H1 (cell line): ENCODE results near the gene FLT1. TPM values are rescaled to one million over a fixed set of nuclear protein-coding genes. Genes with fewer than 3 reads are reported as not detected.

Source experiments
- CTCF ChIA-PET: fragments of 300-600 bp; sonication (Branson Sonifier 250); formaldehyde crosslinking; loops from one replicate; lab custom pipeline; 2021; ENCODE audit not compliant: partially characterized antibody; lab: Charles Lee
- POLR2A ChIA-PET: fragments of 300-600 bp; sonication (Branson Sonifier 250); formaldehyde crosslinking; loops from one replicate; lab custom pipeline; 2021; ENCODE audit warnings: inconsistent platforms; ENCODE audit not compliant: partially characterized antibody; lab: Charles Lee
- DNase-seq, 2 experiments: peaks; one replicate each; pipeline versions ENCODE4 v3.0.0 to v3.0.0-alpha.2; 2010 to 2022; ENCODE audit warnings: low spot score in 2 of 2, low read depth in 1 of 2, mixed read lengths in 1 of 2
- FAIRE-seq: peaks from 2 replicates; lab custom pipeline; 2011; peaks lifted over from hg19 to GRCh38; lab: Jason Lieb, UNC
- H2AFZ ChIP-seq: 2 replicates; pipeline ENCODE4 v1.8.1; 2012; ENCODE audit warnings: low read length, inconsistent platforms
- H2AK5ac ChIP-seq: 2 replicates; pipeline ENCODE4 v1.6.1; 2013; ENCODE audit warnings: low read depth, low read length
- H2BK120ac ChIP-seq: replicated peaks from 2 replicates; pipeline ENCODE3; 2013; ENCODE audit warnings: low read depth, low read length, inconsistent platforms
- H2BK12ac ChIP-seq: 2 replicates; pipeline ENCODE4 v1.6.1; 2013; ENCODE audit warnings: low read depth, low read length
- H2BK15ac ChIP-seq: 2 replicates; pipeline ENCODE4 v1.6.1; 2013; ENCODE audit warnings: low read length
- H2BK20ac ChIP-seq: 2 replicates; pipeline ENCODE4 v1.6.1; 2013; ENCODE audit warnings: low read length
- H2BK5ac ChIP-seq: 2 replicates; pipeline ENCODE4 v1.6.1; 2013; ENCODE audit warnings: low read depth, low read length
- H3K14ac ChIP-seq: 2 replicates; pipeline ENCODE4 v1.6.1; 2013; ENCODE audit warnings: inconsistent platforms; ENCODE audit not compliant: insufficient read length
- H3K18ac ChIP-seq: 2 replicates; pipeline ENCODE4 v1.6.1; 2013; ENCODE audit warnings: low read length; ENCODE audit errors: extremely low read depth
- H3K23ac ChIP-seq: 2 replicates; pipeline ENCODE4 v1.6.1; 2013; ENCODE audit warnings: inconsistent platforms; ENCODE audit not compliant: insufficient read length
- H3K23me2 ChIP-seq: 2 replicates; pipeline ENCODE4 v1.6.1; 2013; ENCODE audit warnings: low read depth, low read length
- H3K27ac ChIP-seq: 2 replicates; pipeline ENCODE4 v1.6.1; 2011; ENCODE audit warnings: low read depth, low read length, inconsistent platforms
- H3K27me3 ChIP-seq, 4 experiments: replicated peaks in 1 of 4; 1 replicate in 1 of 4; 2 replicates in 3 of 4; pipeline versions ENCODE4 v1.6.1 to v1.8.1; 2011 to 2013; ENCODE audit warnings: low read length in 3 of 4, mild to moderate bottlenecking in 3 of 4, inconsistent platforms in 2 of 4, mixed read lengths in 2 of 4, moderate library complexity in 1 of 4; ENCODE audit not compliant: control insufficient read depth in 3 of 4, insufficient read depth in 3 of 4; ENCODE audit errors: extremely low read depth in 1 of 4
- H3K36me3 ChIP-seq, 4 experiments: 2 replicates each; pipeline versions ENCODE4 v1.6.1 to v1.8.1; 2011 to 2013; ENCODE audit warnings: mild to moderate bottlenecking in 4 of 4, low read length in 3 of 4, moderate library complexity in 2 of 4, control low read depth in 1 of 4, inconsistent platforms in 1 of 4; ENCODE audit not compliant: insufficient read depth in 4 of 4, control insufficient read depth in 2 of 4
- H3K4ac ChIP-seq: replicated peaks from 2 replicates; pipeline ENCODE3; 2013; ENCODE audit warnings: low read length, low read depth, mixed read lengths, inconsistent platforms; ENCODE audit not compliant: insufficient read length
- H3K4me1 ChIP-seq, 4 experiments: replicated peaks in 1 of 4; 1 replicate in 1 of 4; 2 replicates in 3 of 4; pipeline versions ENCODE4 v1.6.1 to v1.8.1; 2011 to 2013; ENCODE audit warnings: low read length in 3 of 4, inconsistent platforms in 2 of 4, mixed read lengths in 1 of 4; ENCODE audit not compliant: insufficient read depth in 4 of 4, control insufficient read depth in 3 of 4
- H3K4me2 ChIP-seq, 2 experiments: 2 replicates each; pipeline versions ENCODE4 v1.6.1 to v1.8.1; 2011 to 2013; ENCODE audit warnings: low read depth in 2 of 2, low read length in 2 of 2, control low read depth in 1 of 2, inconsistent platforms in 1 of 2, mild to moderate bottlenecking in 1 of 2; ENCODE audit not compliant: insufficient read depth in 1 of 2
- H3K4me3 ChIP-seq, 4 experiments: fragments of 200-600, 300-600 bp in 1 of 4; sonication (generic), shearing (Covaris generic), sonication (Bioruptor Twin) in 1 of 4; 2 replicates each; pipeline versions ENCODE4 v1.5.1 to v1.8.1; 2011 to 2016; ENCODE audit warnings: low read length in 4 of 4, low read depth in 3 of 4, control low read depth in 2 of 4, inconsistent platforms in 2 of 4, mild to moderate bottlenecking in 2 of 4, mixed read lengths in 1 of 4, moderate library complexity in 1 of 4; ENCODE audit not compliant: insufficient read depth in 2 of 4; ENCODE audit errors: extremely low read depth in 1 of 4
- H3K56ac ChIP-seq: replicated peaks from 2 replicates; pipeline ENCODE3; 2013; ENCODE audit warnings: low read depth, mild to moderate bottlenecking, mixed read lengths, low read length, inconsistent platforms; ENCODE audit not compliant: insufficient read length
- H3K79me1 ChIP-seq: 2 replicates; pipeline ENCODE4 v1.6.1; 2013; ENCODE audit warnings: low read depth, low read length, control low read depth
- H3K79me2 ChIP-seq, 2 experiments: 2 replicates each; pipeline versions ENCODE4 v1.6.1 to v1.8.1; 2012 to 2013; ENCODE audit warnings: low read length in 2 of 2, mild to moderate bottlenecking in 2 of 2, inconsistent platforms in 1 of 2; ENCODE audit not compliant: insufficient read depth in 2 of 2, control insufficient read depth in 1 of 2
- H3K9ac ChIP-seq, 4 experiments: replicated peaks in 1 of 4; 1 replicate in 1 of 4; 2 replicates in 3 of 4; pipeline versions ENCODE4 v1.6.1 to v1.8.1; 2011 to 2013; ENCODE audit warnings: low read depth in 3 of 4, low read length in 3 of 4, control low read depth in 2 of 4, mild to moderate bottlenecking in 2 of 4, moderate library complexity in 2 of 4, inconsistent platforms in 1 of 4; ENCODE audit errors: extremely low read depth in 1 of 4
- H3K9me3 ChIP-seq, 2 experiments: 2 replicates each; pipeline versions ENCODE4 v1.6.1 to v1.8.1; 2012 to 2013; ENCODE audit warnings: mild to moderate bottlenecking in 2 of 2, moderate library complexity in 2 of 2, control low read depth in 1 of 2, inconsistent platforms in 1 of 2, low read depth in 1 of 2, low read length in 1 of 2, mixed read lengths in 1 of 2; ENCODE audit not compliant: insufficient read depth in 2 of 2
- H4K20me1 ChIP-seq, 2 experiments: replicated peaks in 1 of 2; 2 replicates each; pipeline versions ENCODE3 to v1.8.1; 2011 to 2013; ENCODE audit warnings: inconsistent platforms in 2 of 2, low read length in 2 of 2, mild to moderate bottlenecking in 1 of 2; ENCODE audit not compliant: insufficient read depth in 2 of 2, control insufficient read depth in 1 of 2
- H4K5ac ChIP-seq: 2 replicates; pipeline ENCODE4 v1.6.1; 2013; ENCODE audit warnings: low read length, low read depth, mixed read lengths, inconsistent platforms; ENCODE audit not compliant: insufficient read length
- H4K8ac ChIP-seq: 2 replicates; pipeline ENCODE4 v1.8.0; 2013; ENCODE audit warnings: mild to moderate bottlenecking, moderate library complexity, low read length, inconsistent platforms; ENCODE audit not compliant: insufficient read depth; ENCODE audit errors: extremely low read depth
- H4K91ac ChIP-seq: replicated peaks from 2 replicates; pipeline ENCODE3; 2013; ENCODE audit warnings: low read length, mixed read lengths, inconsistent platforms; ENCODE audit not compliant: insufficient read length
- KDM4A ChIP-seq: IDR thresholded peaks from one replicate; pipeline ENCODE4 v1.7.1; 2012; ENCODE audit warnings: low read depth, mild to moderate bottlenecking, moderate library complexity, low read length, inconsistent platforms; ENCODE audit not compliant: severe bottlenecking
- MAFK ChIP-seq: IDR thresholded peaks from 2 replicates; pipeline ENCODE4 v1.6.1; 2012; ENCODE audit warnings: low read depth, mild to moderate bottlenecking, improper control_type of control experiment, low read length
- NANOG ChIP-seq: IDR thresholded peaks from 2 replicates; pipeline ENCODE4 v1.6.1; 2011; ENCODE audit warnings: low read length, low read depth, mild to moderate bottlenecking, inconsistent platforms; ENCODE audit not compliant: insufficient read depth, poor library complexity, severe bottlenecking
- WGBS, 2 experiments: shearing (Covaris generic) in 1 of 2; methylation state at CpG; one replicate each; pipeline versions ENCODE4 v1.1.6 to v1.1.7; 2013 to 2015; ENCODE audit warnings: low lambda C conversion rate in 2 of 2, mixed read lengths in 2 of 2, inconsistent platforms in 1 of 2, low coverage in 1 of 2, missing lambda C conversion rate in 1 of 2; ENCODE audit not compliant: insufficient replicate concordance in 2 of 2, insufficient coverage in 1 of 2, insufficient read length in 1 of 2; ENCODE audit errors: extremely low coverage in 1 of 2, missing lambda C conversion rate in 1 of 2; 5-methylcytosine and 5-hydroxymethylcytosine counted together
- polyA plus RNA-seq, 7 experiments: library from polyadenylated mRNA; depleted of rRNA in 3 of 7; stranded (reverse) in 5 of 7; unstranded in 2 of 7; fragments of >200 nt in 5 of 7; fragments of 200-250 nt in 2 of 7; gene quantifications; 1 replicate in 5 of 7; 2 replicates in 1 of 7; 4 replicates in 1 of 7; pipeline versions ENCODE4 v1.2.1 to v1.2.3, GENCODE V29; 2011 to 2013; ENCODE audit warnings: missing spikeins in 2 of 7, mixed read lengths in 2 of 7
- total RNA-seq: library from RNA; stranded (reverse); fragmentation: NEBNext Ultra II Directional; extraction: Animal tissue kit (Norgen Biotek cat#: 25700); gene quantifications from 2 replicates; pipeline ENCODE4 v1.2.1, GENCODE V29; 2021

The FLT1 gene
- total and polyA plus RNA-seq, 2 of the 8 experiments (the other 6 are each of a cell fraction or from before 2014, with no cell fraction given): 19.7 to 90.2 TPM

DNA sequence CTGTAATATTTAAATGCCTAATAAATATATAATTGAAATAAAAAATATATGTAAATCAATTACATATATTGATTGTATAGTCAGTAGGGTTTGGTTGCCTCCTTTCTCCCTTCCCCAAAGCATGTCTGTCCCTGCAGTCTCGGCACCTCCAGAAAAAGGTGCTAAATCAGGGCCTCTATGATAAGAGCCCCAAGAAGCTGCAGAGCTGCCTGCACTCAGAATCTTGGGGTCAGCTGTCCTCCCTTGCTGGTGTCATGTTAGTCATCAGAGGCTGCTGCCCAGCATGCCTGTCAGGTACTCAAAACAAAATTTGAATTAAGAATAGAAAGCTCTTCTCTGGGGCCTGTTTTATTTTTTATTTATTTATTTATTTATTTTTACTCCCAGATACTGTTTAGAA lies 9.8 kb downstream of the FLT1 start:
- Histone ChIP-seq H2AFZ (no peak overlapping the region), H3K27ac (no peak overlapping the region), H4K20me1 (peaks cover 16 to 18% of the 10 kb centered on the region in 2 experiments), H3K36me3 (peaks cover 0 to 5% (median 2%) of the 10 kb centered on the region in 4 experiments; a peak in 5 of 8 replicates), H3K4ac (no peak overlapping the region), H3K56ac (no peak overlapping the region), H3K4me3 (no peak overlapping the region), H3K14ac (no peak overlapping the region), H3K23me2 (no peaks in the 10 kb centered on the region), H3K4me2 (no peak overlapping the region; a peak in 1 of 4 replicates), H3K27me3 (no peaks in the 10 kb centered on the region), H4K91ac (no peak overlapping the region), H3K18ac (no peak overlapping the region), H3K9ac (no peak overlapping the region), H3K79me2 (peaks cover 12 to 98% of the 10 kb centered on the region in 2 experiments), H2BK15ac (no peak overlapping the region), H4K5ac (no peak overlapping the region), H2BK5ac (no peak overlapping the region), H2BK20ac (no peak overlapping the region), H4K8ac (no peak overlapping the region), H3K23ac (no peak overlapping the region), H3K79me1 (peaks cover 9% of the 10 kb centered on the region), H2AK5ac (no peak overlapping the region), H2BK120ac (no peak overlapping the region), H3K9me3 (no peaks in the 10 kb centered on the region; a peak in 1 of 4 replicates), H3K4me1 (peaks cover 6 to 27% (median 12%) of the 10 kb centered on the region in 4 experiments; a peak in 6 of 7 replicates), H2BK12ac (no peak overlapping the region)
- POLR2A ChIA-PET: interaction anchor here (1.1 to 1.6 kb wide), 5 partner anchors 8 to 174 kb away, joined by 3 to 5 read pairs (median 3); partner anchors contain the start of gene POMP
- CTCF ChIA-PET: no interaction called here
- FAIRE-seq (no peak), DNase-seq (no peak)
- TF ChIP-seq MAFK: no peak
- TF ChIP-seq NANOG: no peak
- TF ChIP-seq KDM4A: no peak
- 94% methylated on average over 1 of the region's 1 CpG; no CpG with 5 or more reads in 1 of the 2 experiments for WGBS, 2 experiments
